CD1c-positive myeloid dendritic cell (primary cell): ENCODE measurements around the gene NANOGP8.
"Not testable (repeated sequence)": the region's sequence is repeated elsewhere in the genome, so short reads cannot be mapped to it uniquely, and the experiment has no call there.

Source experiments
- DNase-seq: peaks from one replicate; pipeline ENCODE4 v3.0.0-alpha.2; 2016; ENCODE audit errors: extremely low spot score

Gene NANOGP8

DNA sequence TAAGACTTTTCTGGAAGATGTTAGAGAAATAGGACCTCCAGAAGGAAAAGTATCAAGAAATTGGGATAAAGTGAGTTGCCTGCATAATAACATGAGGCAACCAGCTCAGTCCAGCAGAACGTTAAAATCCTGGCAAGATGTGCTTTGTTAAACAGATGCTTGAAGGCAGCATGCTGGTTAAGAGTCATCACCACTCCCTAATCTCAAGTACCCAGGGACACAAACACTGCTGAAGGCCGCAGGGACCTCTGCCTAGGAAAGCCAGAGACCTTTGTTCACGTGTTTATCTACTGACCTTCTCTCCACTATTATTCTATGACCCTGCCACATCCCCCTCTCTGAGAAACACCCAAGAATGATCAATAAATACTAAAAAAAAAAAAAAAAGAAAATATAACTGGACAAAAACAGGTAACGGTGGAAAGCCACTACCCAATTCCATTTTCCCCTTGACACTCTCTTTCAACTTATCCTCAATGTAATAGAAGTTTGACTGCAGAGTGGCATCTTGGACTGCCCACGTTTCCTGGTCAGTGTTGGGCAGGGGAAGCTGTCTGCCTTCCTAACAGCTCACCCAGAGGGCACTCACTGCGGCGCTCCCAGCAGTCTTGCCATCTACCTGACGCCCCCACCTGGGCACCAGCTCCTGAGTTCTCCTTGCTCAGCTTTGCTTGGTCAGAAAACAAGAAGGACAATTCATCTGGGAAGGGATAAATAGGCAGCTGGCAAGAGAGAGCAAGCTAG lies at the start of gene NANOGP8:
TSS of gene NANOGP8 (minus strand) at position 120 of the 744 bp plus-strand sequence. CDS start 185 bp downstream, outside the sequence.
- not testable (repeated sequence) for DNase-seq

DNA sequence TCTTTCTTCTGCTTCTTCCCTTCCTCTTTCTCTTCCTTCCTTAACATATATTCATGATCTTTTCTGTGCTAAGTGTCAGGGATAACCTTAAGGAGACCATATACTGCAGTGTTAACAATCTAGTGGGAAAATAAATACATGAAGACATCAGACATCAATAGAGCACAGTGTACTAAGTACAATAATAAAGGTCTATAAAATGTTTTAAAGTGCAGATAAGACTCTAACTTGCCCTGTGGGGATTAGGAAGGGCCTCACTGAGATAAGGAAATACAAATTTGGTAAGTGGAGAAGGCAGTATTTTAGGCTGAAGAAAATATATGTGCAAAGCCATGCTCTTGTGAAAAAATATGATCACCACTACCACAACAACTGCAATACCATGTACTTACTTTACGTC lies 49.2 kb upstream of the NANOGP8 start:
- DNase-seq, result no peak

DNA sequence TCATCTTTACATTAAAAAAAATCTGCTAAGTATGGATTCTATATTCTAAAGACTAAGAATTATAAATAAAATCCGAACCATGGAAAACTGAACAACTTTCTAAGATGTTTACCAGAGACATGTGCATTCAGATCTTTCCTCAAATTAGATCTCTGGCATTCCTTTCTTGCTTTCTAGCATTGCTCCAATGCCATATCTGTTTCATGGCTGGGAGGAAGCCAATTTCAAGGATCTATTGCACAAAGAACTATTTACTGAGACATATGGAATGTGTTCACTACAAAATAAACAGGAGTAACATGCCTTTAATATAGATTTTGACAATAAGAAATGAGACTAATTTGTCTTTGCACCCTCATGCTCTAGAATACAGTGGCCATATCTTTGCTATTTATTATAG lies 45.1 kb upstream of the NANOGP8 start:
- no peak for DNase-seq

GRCh38 chr15:35129361-35129760 lies 44.3 kb upstream of the NANOGP8 start:
- DNase-seq, result no peak

DNA sequence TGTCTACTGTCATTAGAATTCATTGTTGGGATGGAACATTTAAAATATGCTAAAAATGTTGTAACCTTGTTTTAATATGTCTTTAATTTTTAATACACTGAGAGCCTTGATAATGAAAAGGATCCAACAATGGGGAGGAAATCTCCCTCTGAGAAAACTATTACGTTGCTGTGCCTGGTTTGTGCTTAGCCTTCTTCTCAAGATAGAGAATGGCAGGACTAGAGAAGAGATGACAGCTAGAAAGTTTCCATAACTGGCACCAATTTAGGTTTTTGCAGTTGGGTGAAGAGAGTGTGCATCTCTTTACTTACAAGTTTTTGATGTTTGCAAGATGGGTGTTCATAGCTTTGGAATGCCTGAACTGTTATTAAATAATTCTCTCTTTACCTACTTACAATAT lies 42.6 kb upstream of the NANOGP8 start:
- no peak for DNase-seq

DNA sequence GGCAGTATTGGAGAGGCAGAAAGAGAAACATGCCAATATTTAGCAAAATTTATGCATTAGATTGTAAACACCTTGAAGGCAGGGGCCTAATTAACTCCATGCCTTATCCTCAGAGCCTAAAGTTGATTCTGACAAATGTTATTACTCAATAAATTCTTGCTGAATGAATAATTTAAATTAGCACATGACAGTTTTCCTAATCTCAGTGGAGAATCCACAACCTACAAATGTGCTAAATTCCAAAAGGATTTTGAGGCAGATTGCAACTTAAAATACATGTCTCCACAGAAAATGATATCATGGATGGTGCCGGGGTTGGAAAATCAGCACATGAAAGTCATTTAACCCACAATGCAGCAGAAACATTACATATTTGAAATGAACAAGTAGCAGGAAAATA lies 41.1 kb upstream of the NANOGP8 start:
- no peak for DNase-seq

DNA sequence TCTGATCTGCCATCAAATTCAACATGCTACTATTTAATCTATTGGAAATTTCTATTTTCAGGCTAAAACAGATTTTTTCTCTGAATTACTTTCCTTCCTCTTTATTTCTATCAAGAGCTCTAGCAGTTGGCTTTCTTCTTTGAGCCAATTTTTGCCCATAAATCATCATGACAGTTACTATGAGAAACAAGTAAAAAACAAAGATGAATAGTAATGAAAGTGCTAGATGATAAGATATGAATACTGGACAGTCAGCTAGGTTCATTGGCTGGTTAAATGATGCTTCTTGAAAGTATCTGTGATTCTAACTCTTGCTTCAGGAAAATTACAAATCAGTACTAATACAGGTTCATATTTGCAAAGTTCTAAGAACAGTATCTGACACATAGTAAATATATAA lies 38.6 kb upstream of the NANOGP8 start:
- DNase-seq, result no peak

GRCh38 chr15:35121611-35122359 lies 36.7 kb upstream of the NANOGP8 start:
- no peak for DNase-seq

DNA sequence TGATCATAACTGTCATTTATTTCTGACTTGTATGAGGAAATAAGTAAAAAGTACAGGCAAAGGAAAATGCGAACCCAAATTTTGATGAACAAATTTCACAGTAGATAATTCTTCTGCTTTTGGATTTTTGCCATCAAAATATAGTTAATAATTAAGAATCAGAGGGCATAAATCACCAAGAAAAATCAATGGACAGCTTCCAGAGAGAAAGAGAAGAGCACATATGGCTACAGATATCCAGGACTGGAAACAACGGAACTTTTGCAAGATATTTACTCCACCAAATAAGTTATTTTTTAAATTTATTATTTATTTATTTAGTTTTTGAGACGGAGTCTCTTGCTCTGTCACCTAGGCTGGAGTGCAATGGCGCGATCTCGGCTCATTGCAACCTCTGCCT lies 35.1 kb upstream of the NANOGP8 start:
- no peak for DNase-seq

DNA sequence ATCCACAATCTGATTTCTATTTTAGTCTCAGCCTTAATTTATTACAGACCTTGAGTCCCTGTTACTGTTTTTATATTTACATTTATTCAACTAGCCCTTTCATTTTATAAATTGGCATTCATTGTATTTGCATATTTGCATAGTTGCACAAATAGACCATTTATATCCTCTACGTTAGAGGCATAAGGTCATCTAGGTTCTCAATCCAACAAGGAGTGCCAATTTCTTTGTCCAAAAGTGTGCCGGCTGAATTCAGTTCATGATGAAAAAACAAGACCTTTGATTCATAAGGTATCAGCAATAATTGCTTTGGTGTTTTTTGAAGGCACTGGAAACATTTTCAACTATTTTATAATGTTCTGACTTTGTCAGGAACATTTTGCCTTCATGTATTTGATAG lies 33.9 kb upstream of the NANOGP8 start:
- no peak for DNase-seq

DNA sequence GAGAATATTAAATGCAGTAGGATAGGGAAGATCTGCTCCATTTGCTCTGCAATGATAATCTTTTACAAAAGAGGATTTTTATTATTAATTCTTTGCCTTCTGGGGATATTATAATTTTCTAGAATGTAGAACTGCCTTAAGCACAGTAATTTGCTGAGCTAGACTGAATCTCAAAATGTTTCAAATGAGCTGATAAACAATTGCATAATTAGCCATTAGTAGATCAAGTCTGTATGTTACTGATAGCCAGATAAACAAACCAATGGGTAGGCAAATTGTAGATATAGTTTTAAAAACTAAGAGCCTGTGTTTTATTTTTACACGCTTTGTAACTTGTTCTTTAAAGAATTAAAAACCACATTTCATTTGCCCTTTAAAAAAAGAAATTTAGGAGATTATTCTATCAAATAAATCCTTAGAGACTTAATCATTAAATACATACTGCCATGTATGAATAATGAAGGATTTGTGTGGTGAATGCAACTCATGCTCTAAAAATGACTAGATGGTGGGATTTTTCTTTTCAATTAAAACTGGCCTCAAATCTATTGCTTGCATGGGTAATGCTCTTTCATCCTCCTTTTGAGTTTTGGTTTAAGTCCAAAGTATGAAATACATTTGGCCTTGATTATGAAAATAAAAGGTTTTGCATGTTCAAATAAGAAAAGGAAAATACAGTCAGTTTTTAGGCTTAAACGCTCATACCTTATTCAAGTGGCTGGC lies 32.6 kb upstream of the NANOGP8 start:
- DNase-seq, result no peak

GRCh38 chr15:35115155-35115725 lies 30.1 kb upstream of the NANOGP8 start:
- DNase-seq, result no peak

DNA sequence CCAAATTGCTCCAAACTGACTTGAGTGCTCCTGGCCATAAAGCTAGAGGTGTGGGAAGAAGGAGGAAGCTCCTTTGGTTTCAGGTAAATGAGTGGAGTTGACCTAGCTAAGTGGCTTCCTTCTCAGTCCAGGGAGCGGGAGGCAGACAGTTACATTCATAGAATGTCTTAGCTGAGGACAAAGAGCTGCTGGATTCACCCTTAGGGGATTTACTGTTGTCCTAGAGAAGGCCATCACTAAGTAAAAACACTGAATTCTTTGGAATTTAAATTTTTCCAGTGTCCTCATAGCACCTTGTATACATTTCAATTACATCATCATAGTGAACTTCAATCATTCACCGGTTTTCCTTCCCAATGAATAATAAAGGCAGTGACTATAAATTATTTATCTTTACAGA lies 27.3 kb upstream of the NANOGP8 start:
- DNase-seq, result no peak

GRCh38 chr15:35111861-35112260 lies 26.8 kb upstream of the NANOGP8 start:
- DNase-seq, result no peak

DNA sequence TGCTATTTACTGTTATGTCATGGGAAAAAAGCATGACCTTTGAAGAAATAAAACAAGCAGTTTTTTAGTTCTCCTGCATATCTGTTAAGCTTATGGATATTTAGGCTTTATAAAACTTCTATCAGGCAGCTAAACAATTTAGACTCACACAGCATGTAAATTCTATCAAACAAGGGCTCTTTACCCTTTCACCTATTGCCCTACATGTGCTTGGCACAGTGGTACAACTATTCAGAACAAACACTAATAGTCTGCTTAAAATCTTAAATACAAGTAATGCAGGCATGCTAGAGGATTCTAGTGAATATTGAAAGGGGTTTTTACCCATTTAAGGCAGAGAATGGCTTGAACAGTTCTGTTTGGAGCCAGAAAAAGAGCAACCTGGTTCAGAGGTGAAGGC lies 23.4 kb upstream of the NANOGP8 start:
- no peak for DNase-seq

GRCh38 chr15:35107561-35107960 lies 22.5 kb upstream of the NANOGP8 start:
- DNase-seq, result no peak

GRCh38 chr15:35107122-35107521 lies 22.0 kb upstream of the NANOGP8 start:
- DNase-seq, result no peak

DNA sequence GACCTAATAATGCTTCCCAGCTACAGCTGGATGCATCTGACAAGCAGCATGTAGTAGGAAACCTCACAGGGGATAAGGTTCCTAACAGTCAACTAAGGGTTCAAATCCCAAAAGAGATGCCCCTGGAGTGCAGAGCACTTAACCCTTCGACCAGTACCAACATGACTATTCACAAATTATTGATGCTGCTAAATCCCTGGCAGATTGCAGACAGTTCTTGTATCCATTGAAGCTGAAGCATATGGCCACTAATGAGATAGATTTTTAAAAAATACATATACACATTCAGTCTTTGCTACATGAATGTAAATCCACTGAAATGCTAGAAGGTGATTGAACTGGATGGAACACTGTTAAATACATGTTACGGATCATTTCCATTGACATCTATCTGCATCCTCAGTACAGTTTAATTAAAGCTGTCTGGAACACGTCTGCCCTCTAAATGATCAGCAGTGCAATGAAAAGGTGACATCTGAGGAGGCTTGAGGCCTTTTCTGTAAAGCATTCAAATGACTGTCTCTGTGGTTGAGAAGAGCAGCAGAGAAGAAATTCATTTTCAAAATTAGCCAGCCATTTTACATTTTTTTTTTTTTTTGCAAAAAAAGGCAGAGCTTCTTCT lies 19.5 kb upstream of the NANOGP8 start:
- no peak for DNase-seq

DNA sequence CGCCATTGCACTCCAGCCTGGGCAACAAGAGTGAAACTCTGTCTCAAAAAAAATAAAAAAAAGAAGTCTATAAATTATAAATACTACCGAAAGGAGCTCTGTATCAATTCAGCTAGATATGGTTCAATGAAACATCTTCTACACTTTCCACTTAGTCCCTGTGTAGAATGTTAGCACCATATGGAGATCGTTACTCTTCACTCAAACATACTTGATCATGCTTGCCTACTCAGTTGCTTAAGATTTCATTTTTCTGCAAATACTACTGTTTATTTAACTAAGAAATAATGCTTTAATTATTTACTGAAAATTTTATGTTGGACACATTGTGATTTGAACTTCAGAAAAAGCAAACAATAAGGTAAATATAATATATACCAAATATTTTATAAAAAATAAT lies 17.1 kb upstream of the NANOGP8 start:
- DNase-seq, result no peak

GRCh38 chr15:35101335-35101734 lies 16.2 kb upstream of the NANOGP8 start:
- no peak for DNase-seq

DNA sequence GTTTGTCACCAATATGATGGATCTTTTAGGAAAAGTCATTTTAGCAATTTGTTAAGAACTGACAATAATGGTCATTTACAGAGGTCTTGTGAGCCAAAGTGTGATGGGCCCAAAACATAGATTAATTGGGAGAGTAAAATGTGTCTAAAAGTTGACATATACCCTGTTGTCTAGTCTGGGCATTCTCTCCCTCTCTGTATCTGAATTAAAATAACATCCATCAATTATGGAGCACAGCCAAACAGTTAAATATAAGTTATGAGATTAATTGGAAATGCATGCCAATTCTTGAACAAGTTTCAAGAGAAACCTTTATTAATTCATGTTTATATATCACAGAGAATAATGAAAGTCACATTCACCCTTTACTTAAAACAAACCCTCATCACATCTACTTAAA lies 13.6 kb upstream of the NANOGP8 start:
- DNase-seq, result no peak

DNA sequence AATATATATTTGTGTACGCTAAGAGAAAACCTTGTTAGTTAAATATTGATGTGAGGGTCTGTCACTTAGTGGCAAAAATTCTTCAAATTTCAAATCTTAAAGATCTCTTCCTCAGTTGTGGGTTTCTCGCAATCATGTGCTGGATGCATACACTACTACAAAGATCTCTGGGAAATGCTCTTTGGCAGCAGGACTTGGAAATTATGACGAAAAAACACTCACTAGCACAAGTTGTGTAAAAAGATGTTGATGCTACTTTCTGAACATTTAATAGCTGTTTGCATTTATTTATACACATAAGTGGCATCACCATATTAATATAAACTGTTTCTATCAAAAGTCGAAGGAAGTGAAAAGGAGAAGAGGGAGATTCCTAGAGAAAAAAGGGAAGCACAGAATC lies 10.8 kb upstream of the NANOGP8 start:
- DNase-seq, result no peak
